HL-60 (cell line): ENCODE data around the gene CFAP299.

ENCODE experiments used
- DNase-seq, 2 experiments: peaks; one replicate each; pipeline ENCODE4 v3.0.0-alpha.2; 2010 to 2020; ENCODE audit warnings: low read depth in 1 of 2, low spot score in 1 of 2
- H3K27ac ChIP-seq: fragments of 250-450 bp; sonication (Bioruptor Pico); replicated peaks from 2 replicates; pipeline ENCODE4 v1.5.1; 2020; ENCODE audit warnings: mild to moderate bottlenecking, moderate library complexity
- H3K27me3 ChIP-seq: fragments of 250-450 bp; sonication (Bioruptor Pico); 2 replicates; pipeline ENCODE4 v1.5.1; 2021; ENCODE audit warnings: mild to moderate bottlenecking, moderate library complexity; ENCODE audit not compliant: insufficient read depth, poor library complexity, severe bottlenecking
- H3K4me3 ChIP-seq: replicated peaks from 2 replicates; pipeline ENCODE4 v1.5.1; 2011; ENCODE audit warnings: mild to moderate bottlenecking, control low read depth, low read length; ENCODE audit not compliant: insufficient read depth
- GABPA ChIP-seq: IDR thresholded peaks from 2 replicates; pipeline ENCODE4 v1.6.1; 2012; ENCODE audit warnings: low read depth
- POLR2AphosphoS5 ChIP-seq: IDR thresholded peaks from 2 replicates; pipeline ENCODE4 v1.6.1; 2012; ENCODE audit warnings: low read depth
- SPI1 ChIP-seq: IDR thresholded peaks from 2 replicates; pipeline ENCODE4 v1.6.1; 2012; ENCODE audit warnings: low read depth, mild to moderate bottlenecking, borderline replicate concordance
- TF ChIP-seq, protein P1 (sequence below): IDR thresholded peaks from one replicate; pipeline ENCODE4 v1.5.1; 2011; ENCODE audit warnings: low read length, control low read depth, inconsistent platforms; ENCODE audit not compliant: insufficient read depth
- TF ChIP-seq, protein P2 (sequence below): IDR thresholded peaks from 2 replicates; pipeline ENCODE4 v1.6.1; 2012; ENCODE audit warnings: low read depth; ENCODE audit not compliant: insufficient replicate concordance

Gene CFAP299

DNA sequence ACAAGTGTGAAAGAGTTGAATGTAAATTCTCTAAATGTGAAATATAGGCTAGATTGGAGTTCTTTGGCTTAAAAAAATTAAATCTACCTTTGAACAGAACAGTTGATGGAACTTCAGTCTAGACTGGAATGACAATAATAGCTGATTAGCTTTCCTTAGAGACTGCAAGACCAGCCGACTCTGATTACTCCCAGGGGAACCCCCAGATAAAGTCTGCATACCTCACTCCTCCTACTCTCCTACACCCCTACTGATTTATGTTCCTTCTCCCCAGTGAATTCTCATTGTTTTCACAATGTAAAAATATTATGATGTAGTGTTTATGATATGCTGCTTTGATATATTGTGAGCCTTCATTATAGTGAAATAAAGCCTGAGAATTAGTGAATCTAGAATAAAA is 241.3 kb downstream of the CFAP299 start:
- no peak overlapping the region for H3K4me3 ChIP-seq
- no peak for DNase-seq
- no peak overlapping the region for H3K27ac ChIP-seq
- no peak for TF ChIP-seq SPI1
- no peak for TF ChIP-seq GABPA
- TF ChIP-seq, protein P1, sequence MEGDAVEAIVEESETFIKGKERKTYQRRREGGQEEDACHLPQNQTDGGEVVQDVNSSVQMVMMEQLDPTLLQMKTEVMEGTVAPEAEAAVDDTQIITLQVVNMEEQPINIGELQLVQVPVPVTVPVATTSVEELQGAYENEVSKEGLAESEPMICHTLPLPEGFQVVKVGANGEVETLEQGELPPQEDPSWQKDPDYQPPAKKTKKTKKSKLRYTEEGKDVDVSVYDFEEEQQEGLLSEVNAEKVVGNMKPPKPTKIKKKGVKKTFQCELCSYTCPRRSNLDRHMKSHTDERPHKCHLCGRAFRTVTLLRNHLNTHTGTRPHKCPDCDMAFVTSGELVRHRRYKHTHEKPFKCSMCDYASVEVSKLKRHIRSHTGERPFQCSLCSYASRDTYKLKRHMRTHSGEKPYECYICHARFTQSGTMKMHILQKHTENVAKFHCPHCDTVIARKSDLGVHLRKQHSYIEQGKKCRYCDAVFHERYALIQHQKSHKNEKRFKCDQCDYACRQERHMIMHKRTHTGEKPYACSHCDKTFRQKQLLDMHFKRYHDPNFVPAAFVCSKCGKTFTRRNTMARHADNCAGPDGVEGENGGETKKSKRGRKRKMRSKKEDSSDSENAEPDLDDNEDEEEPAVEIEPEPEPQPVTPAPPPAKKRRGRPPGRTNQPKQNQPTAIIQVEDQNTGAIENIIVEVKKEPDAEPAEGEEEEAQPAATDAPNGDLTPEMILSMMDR = no peak
- TF ChIP-seq, protein P2, sequence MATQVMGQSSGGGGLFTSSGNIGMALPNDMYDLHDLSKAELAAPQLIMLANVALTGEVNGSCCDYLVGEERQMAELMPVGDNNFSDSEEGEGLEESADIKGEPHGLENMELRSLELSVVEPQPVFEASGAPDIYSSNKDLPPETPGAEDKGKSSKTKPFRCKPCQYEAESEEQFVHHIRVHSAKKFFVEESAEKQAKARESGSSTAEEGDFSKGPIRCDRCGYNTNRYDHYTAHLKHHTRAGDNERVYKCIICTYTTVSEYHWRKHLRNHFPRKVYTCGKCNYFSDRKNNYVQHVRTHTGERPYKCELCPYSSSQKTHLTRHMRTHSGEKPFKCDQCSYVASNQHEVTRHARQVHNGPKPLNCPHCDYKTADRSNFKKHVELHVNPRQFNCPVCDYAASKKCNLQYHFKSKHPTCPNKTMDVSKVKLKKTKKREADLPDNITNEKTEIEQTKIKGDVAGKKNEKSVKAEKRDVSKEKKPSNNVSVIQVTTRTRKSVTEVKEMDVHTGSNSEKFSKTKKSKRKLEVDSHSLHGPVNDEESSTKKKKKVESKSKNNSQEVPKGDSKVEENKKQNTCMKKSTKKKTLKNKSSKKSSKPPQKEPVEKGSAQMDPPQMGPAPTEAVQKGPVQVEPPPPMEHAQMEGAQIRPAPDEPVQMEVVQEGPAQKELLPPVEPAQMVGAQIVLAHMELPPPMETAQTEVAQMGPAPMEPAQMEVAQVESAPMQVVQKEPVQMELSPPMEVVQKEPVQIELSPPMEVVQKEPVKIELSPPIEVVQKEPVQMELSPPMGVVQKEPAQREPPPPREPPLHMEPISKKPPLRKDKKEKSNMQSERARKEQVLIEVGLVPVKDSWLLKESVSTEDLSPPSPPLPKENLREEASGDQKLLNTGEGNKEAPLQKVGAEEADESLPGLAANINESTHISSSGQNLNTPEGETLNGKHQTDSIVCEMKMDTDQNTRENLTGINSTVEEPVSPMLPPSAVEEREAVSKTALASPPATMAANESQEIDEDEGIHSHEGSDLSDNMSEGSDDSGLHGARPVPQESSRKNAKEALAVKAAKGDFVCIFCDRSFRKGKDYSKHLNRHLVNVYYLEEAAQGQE = no peak
- no peak for TF ChIP-seq POLR2AphosphoS5
- H3K27me3 ChIP-seq = no peaks in the 10 kb centered on the region

DNA sequence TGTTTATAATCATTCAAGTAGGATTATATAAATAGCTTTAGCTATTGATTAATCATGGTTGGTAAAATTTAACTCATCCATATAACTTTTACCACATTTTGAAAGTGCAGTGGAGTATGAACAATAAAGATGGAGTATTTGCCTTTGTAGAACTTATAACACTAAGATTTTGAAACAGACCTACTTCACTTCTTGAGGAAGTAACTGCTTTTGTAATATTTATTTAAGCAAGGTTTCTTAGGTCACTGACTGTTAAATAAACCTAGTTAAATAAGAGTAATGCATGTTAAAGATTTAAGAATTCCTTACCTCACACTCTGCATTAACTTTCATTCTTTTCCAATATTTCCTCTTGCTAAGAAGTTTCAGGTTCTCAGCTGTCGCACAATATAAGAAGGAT is 242.5 kb downstream of the CFAP299 start:
- no peak for DNase-seq
- no peaks in the 10 kb centered on the region for H3K27me3 ChIP-seq

DNA sequence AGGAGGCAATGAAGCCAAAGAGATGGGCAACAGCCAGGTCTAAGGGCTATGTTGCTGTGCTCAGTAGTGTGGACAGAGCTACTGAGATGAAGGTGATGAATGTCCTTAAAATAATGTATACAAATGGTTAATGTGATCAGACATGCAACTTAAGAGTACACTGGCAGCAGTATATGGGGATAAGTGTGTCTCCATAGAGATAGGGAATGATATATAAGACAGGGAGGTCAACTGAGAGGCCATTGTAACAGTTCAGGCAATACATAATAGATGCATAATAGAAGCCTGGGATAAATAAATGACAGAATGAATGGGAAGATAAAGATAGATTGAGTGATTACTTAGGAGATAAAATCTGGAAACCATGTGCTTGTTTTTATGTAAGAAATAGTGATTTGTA is 250.0 kb downstream of the CFAP299 start:
- no peaks in the 10 kb centered on the region for H3K27me3 ChIP-seq
- no peak overlapping the region for H3K4me3 ChIP-seq
- TF ChIP-seq SPI1 = no peak
- TF ChIP-seq, protein P2 = no peak
- no peak for TF ChIP-seq GABPA
- no peak for TF ChIP-seq POLR2AphosphoS5
- TF ChIP-seq, protein P1 = no peak
- DNase-seq = no peak
- H3K27ac ChIP-seq = no peak overlapping the region

More for the DNA sequence above, 242.5 kb downstream of the CFAP299 start:
- Histone ChIP-seq H3K27ac (no peak overlapping the region), H3K4me3 (no peak overlapping the region)
- TF ChIP-seq, protein P2 = no peak
- TF ChIP-seq GABPA = no peak
- TF ChIP-seq SPI1 = no peak
- no peak for TF ChIP-seq POLR2AphosphoS5
- TF ChIP-seq, protein P1 = no peak
